ENCODE results near the gene LYST.
"Not testable (repeated sequence)": the region's sequence is repeated elsewhere in the genome, so short reads cannot be mapped to it uniquely, and the experiment has no call there.

Gene LYST

GRCh38 chr1:235907897-235908240 lies 41.2 kb upstream of the LYST start:
- H3K27me3 ChIP-seq (ENCODE audit: insufficient read depth, low read length, poor library complexity, severe bottlenecking) = no peaks in the 10 kb centered on the region
- H3K4me2 ChIP-seq (ENCODE audit: low read depth, low read length, poor library complexity, severe bottlenecking) = no peak overlapping the region
- no peak overlapping the region for H3K4me3 ChIP-seq (ENCODE audit: low read length, poor library complexity, severe bottlenecking)
- no peaks in the 10 kb centered on the region for H3K9me3 ChIP-seq (ENCODE audit: insufficient read depth, low read depth, low read length)
- TF ChIP-seq EZH2phosphoT487 (IDR thresholded peaks at IDR 0.05; ENCODE audit: borderline replicate concordance) (no peak), CTCF (conservative IDR thresholded peaks at IDR 0.05; ENCODE audit: low read length) (no peak)
- no peaks in the 10 kb centered on the region for H3K9me2 ChIP-seq (replicated peaks; ENCODE audit: low read depth, low read length)
- no peaks in the 10 kb centered on the region for H3F3A ChIP-seq (ENCODE audit: low read depth)
- no peaks in the 10 kb centered on the region for H3K4me1 ChIP-seq (ENCODE audit: insufficient read depth, low read length, poor library complexity, severe bottlenecking)
- no peaks in the 10 kb centered on the region for H4K20me1 ChIP-seq (ENCODE audit: insufficient read depth, low read length, poor library complexity, severe bottlenecking)
- no peaks in the 10 kb centered on the region for H3K79me2 ChIP-seq (ENCODE audit: insufficient read depth, low read length)
- no peak overlapping the region for H3K9ac ChIP-seq (ENCODE audit: low read depth, low read length, poor library complexity, severe bottlenecking)
- no peaks in the 10 kb centered on the region for H3K36me3 ChIP-seq (ENCODE audit: insufficient read depth, low read length)
- H2AFZ ChIP-seq (ENCODE audit: low read length) = no peak overlapping the region

- H3K4me1 ChIP-seq (ENCODE audit: insufficient read depth, low read length, poor library complexity, severe bottlenecking) = no peaks in the 10 kb centered on the region
- H3K36me3 ChIP-seq (ENCODE audit: insufficient read depth, low read length) = no peaks in the 10 kb centered on the region
- TF ChIP-seq EZH2phosphoT487 (IDR thresholded peaks at IDR 0.05; ENCODE audit: borderline replicate concordance) = no peak
- TF ChIP-seq CTCF (conservative IDR thresholded peaks at IDR 0.05; ENCODE audit: low read length) = no peak
- H3F3A ChIP-seq (ENCODE audit: low read depth) = no peaks in the 10 kb centered on the region
- no peaks in the 10 kb centered on the region for H3K27me3 ChIP-seq (ENCODE audit: insufficient read depth, low read length, poor library complexity, severe bottlenecking)
- no peak overlapping the region for H3K9ac ChIP-seq (ENCODE audit: low read depth, low read length, poor library complexity, severe bottlenecking)
- H3K9me2 ChIP-seq (replicated peaks; ENCODE audit: low read depth, low read length) = no peaks in the 10 kb centered on the region
- no peak overlapping the region for H2AFZ ChIP-seq (ENCODE audit: low read length)
- H3K9me3 ChIP-seq (ENCODE audit: insufficient read depth, low read depth, low read length) = no peaks in the 10 kb centered on the region
- H3K4me3 ChIP-seq (ENCODE audit: low read length, poor library complexity, severe bottlenecking) = no peak overlapping the region
- no peaks in the 10 kb centered on the region for H4K20me1 ChIP-seq (ENCODE audit: insufficient read depth, low read length, poor library complexity, severe bottlenecking)
- H3K79me2 ChIP-seq (ENCODE audit: insufficient read depth, low read length) = no peaks in the 10 kb centered on the region
- no peak overlapping the region for H3K4me2 ChIP-seq (ENCODE audit: low read depth, low read length, poor library complexity, severe bottlenecking)
Measured at GRCh38 chr1:235907187-235907896, 40.6 kb upstream of the LYST start.

GRCh38 chr1:235906436-235906835 lies 39.7 kb upstream of the LYST start:
- Histone ChIP-seq H3K9ac (ENCODE audit: low read depth, low read length, poor library complexity, severe bottlenecking) (no peak overlapping the region), H3K36me3 (ENCODE audit: insufficient read depth, low read length) (no peaks in the 10 kb centered on the region), H3K27me3 (ENCODE audit: insufficient read depth, low read length, poor library complexity, severe bottlenecking) (no peaks in the 10 kb centered on the region), H3K79me2 (ENCODE audit: insufficient read depth, low read length) (no peaks in the 10 kb centered on the region), H3K4me1 (ENCODE audit: insufficient read depth, low read length, poor library complexity, severe bottlenecking) (no peaks in the 10 kb centered on the region), H3K4me3 (ENCODE audit: low read length, poor library complexity, severe bottlenecking) (no peak overlapping the region), H3K9me2 (replicated peaks; ENCODE audit: low read depth, low read length) (no peaks in the 10 kb centered on the region), H3K9me3 (ENCODE audit: insufficient read depth, low read depth, low read length) (no peaks in the 10 kb centered on the region), H3F3A (ENCODE audit: low read depth) (no peaks in the 10 kb centered on the region), H3K4me2 (ENCODE audit: low read depth, low read length, poor library complexity, severe bottlenecking) (no peak overlapping the region), H4K20me1 (ENCODE audit: insufficient read depth, low read length, poor library complexity, severe bottlenecking) (no peaks in the 10 kb centered on the region), H2AFZ (ENCODE audit: low read length) (no peak overlapping the region)
- no peak for TF ChIP-seq EZH2phosphoT487 (IDR thresholded peaks at IDR 0.05; ENCODE audit: borderline replicate concordance)
- TF ChIP-seq CTCF (conservative IDR thresholded peaks at IDR 0.05; ENCODE audit: low read length) = no peak

- not testable (repeated sequence) for H3K4me1 ChIP-seq (ENCODE audit: insufficient read depth, low read length, poor library complexity, severe bottlenecking); H4K20me1 ChIP-seq (ENCODE audit: insufficient read depth, low read length, poor library complexity, severe bottlenecking); H2AFZ ChIP-seq (ENCODE audit: low read length); H3K4me3 ChIP-seq (ENCODE audit: low read length, poor library complexity, severe bottlenecking); H3K9me2 ChIP-seq (replicated peaks; ENCODE audit: low read depth, low read length); H3K9me3 ChIP-seq (ENCODE audit: insufficient read depth, low read depth, low read length); H3K9ac ChIP-seq (ENCODE audit: low read depth, low read length, poor library complexity, severe bottlenecking); H3K79me2 ChIP-seq (ENCODE audit: insufficient read depth, low read length); H3K4me2 ChIP-seq (ENCODE audit: low read depth, low read length, poor library complexity, severe bottlenecking); H3F3A ChIP-seq (ENCODE audit: low read depth); H3K36me3 ChIP-seq (ENCODE audit: insufficient read depth, low read length); H3K27me3 ChIP-seq (ENCODE audit: insufficient read depth, low read length, poor library complexity, severe bottlenecking)
Measured at GRCh38 chr1:235903809-235904208, 37.1 kb upstream of the LYST start.
